Aortic smooth muscle cell (primary cell): ENCODE results near the gene FAM216B. TPM values are rescaled to one million over a fixed set of nuclear protein-coding genes. Genes with fewer than 3 reads are reported as not detected.

ENCODE experiments used
- total RNA-seq: library from RNA; depleted of rRNA; stranded (reverse); fragments of >200 nt; gene quantifications from 2 replicates; pipeline ENCODE4 v1.2.3, GENCODE V29; 2014

The FAM216B gene
- under 0.01 TPM in 1 of 2 replicates, not detected in the other for total RNA-seq

GRCh38 chr13:42781352-42781751, at the start of gene FAM216B:
Gene FAM216B, plus strand, starts transcription at chr13:42781584. Its CDS starts 2,484 bp downstream, at chr13:42784068.

Other genes with a start within 250 kb of the FAM216B start
- gene TNFSF11, start 207.4 kb upstream of the FAM216B start, total RNA-seq: 0.12 TPM in 1 of 2 replicates, not detected in the other
- gene EPSTI1, start 210.7 kb downstream of the FAM216B start, total RNA-seq: 0.79 and 1.9 TPM in 2 replicates
- 7.1 and 17.2 TPM in 2 replicates for gene DNAJC15, start 242.0 kb downstream of the FAM216B start, total RNA-seq